ENCODE results near the gene LEF1. TPM values are rescaled to one million over a fixed set of nuclear protein-coding genes. Genes with fewer than 3 reads are reported as not detected.
"Not testable (repeated sequence)": the region's sequence is repeated elsewhere in the genome, so short reads cannot be mapped to it uniquely, and the experiment has no call there.

LEF1 gene
- total RNA-seq, 1 experiment from 2014 or later, result 2.0 TPM

DNA sequence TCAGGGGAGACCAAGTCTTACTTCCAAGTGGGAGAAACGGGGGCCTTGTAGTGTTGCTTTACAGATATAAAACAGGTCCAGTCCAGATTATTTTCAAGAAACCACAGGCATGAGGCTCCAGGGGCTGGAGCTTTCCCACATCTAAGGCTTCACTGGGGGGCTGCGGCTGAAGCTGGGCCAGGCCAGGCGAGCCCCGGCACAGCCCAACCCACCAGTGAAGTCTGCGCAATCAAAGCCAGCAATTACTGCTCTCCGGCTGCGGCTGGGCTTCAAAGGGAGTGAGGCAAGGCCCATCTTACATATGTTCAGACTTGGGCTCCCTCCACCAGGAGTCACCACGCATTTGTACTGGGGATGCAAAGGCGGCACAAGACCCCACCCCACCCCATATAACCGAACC lies 117.4 kb downstream of the LEF1 start:
- Mint-ChIP-seq H3K27ac (ENCODE audit: low read depth, unreplicated experiment) (no peak overlapping the region), H3K27me3 (ENCODE audit: insufficient read depth, unreplicated experiment) (no peaks in the 10 kb centered on the region), H3K36me3 (ENCODE audit: insufficient read depth, unreplicated experiment) (no peaks in the 10 kb centered on the region), H3K4me1 (ENCODE audit: insufficient read depth, unreplicated experiment) (peaks cover 8% of the 10 kb centered on the region), H3K9me3 (ENCODE audit: unreplicated experiment) (no peaks in the 10 kb centered on the region), H3K4me3 (ENCODE audit: unreplicated experiment) (no peak overlapping the region)
- CTCF ChIA-PET, result no interaction called here
- no peak for DNase-seq (ENCODE audit: unreplicated experiment)
- intact Hi-C loops (cut with micrococcal nuclease), result no loop called here
- POLR2A ChIA-PET, result no interaction called here
- BruUV-seq (replicated peaks), result no TSS peak
- TF ChIP-seq, protein P1, sequence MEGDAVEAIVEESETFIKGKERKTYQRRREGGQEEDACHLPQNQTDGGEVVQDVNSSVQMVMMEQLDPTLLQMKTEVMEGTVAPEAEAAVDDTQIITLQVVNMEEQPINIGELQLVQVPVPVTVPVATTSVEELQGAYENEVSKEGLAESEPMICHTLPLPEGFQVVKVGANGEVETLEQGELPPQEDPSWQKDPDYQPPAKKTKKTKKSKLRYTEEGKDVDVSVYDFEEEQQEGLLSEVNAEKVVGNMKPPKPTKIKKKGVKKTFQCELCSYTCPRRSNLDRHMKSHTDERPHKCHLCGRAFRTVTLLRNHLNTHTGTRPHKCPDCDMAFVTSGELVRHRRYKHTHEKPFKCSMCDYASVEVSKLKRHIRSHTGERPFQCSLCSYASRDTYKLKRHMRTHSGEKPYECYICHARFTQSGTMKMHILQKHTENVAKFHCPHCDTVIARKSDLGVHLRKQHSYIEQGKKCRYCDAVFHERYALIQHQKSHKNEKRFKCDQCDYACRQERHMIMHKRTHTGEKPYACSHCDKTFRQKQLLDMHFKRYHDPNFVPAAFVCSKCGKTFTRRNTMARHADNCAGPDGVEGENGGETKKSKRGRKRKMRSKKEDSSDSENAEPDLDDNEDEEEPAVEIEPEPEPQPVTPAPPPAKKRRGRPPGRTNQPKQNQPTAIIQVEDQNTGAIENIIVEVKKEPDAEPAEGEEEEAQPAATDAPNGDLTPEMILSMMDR (IDR thresholded peaks at IDR 0.05; ENCODE audit: unreplicated experiment), result no peak

DNA sequence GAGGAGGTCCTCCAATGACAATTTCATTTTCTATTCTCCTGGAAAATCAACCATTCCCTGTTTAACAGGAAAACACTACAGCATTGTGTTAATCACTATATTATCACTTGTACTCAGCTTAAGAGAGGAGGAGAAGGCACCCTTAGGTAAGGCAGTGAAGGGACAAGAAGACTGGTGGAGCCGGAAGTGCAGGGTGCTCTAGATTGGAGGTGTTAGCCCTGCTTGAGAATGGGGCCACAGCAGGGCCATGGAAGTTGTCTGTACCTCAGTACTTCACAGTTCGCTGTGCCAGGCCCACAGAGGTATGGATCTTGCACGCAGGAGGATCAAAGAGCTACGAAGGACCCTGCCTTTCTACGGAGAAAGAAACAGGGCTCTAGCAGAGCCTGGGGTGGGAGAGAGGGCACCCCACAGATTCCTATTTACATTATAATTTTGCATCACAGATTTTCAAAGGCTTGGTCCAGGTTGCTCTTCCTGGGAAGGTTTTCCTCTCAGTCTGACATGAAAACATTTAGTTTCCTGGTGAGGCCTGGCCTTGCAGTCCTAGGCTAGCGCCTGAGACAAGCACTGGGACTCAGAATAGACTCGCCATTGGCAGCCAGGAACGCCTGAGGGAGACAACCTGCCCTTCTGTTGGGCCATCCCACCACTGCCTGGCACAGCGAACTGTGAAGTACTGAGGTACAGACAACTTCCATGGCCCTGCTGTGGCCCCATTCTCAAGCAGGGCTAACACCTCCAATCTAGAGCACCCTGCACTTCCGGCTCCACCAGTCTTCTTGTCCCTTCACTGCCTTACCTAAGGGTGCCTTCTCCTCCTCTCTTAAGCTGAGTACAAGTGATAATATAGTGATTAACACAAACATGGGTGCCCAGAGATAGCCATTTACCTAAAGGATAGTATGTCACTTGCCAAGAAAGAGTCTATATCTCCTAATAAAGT lies 118.3 kb downstream of the LEF1 start:
- H3K9me3 Mint-ChIP-seq (ENCODE audit: unreplicated experiment); DNase-seq (ENCODE audit: unreplicated experiment); H3K27ac Mint-ChIP-seq (ENCODE audit: low read depth, unreplicated experiment); H3K36me3 Mint-ChIP-seq (ENCODE audit: insufficient read depth, unreplicated experiment); H3K27me3 Mint-ChIP-seq (ENCODE audit: insufficient read depth, unreplicated experiment); BruUV-seq (replicated peaks); intact Hi-C loops (cut with micrococcal nuclease); H3K4me3 Mint-ChIP-seq (ENCODE audit: unreplicated experiment); POLR2A ChIA-PET: not testable (repeated sequence)
- peaks cover 17% of the 10 kb centered on the region for H3K4me1 Mint-ChIP-seq (ENCODE audit: insufficient read depth, unreplicated experiment)
- CTCF ChIA-PET, result interaction anchor here (1.7 kb wide), 1 partner anchor 31 kb away, joined by 3 read pairs; no protein-coding TSS in a partner anchor

DNA sequence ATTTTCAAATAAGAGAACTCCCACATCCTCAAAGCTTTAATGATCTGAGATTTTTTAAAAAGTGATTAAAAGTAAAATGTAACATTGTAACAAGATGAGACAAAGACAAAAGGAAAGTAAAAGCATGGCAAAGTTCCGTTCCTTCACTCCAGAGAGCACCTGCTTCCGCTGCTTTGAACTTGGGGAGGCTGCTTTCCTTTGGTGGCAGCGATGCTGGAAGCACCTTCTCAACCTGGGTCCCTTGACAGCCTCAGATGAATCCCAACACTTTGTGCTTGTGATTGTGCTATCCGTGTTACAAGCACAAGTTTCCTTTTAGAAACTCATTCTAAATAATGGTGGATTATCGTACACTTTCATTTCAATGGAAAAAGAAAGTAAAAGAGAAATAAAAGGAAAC lies 119.3 kb downstream of the LEF1 start:
- Mint-ChIP-seq H3K27ac (ENCODE audit: low read depth, unreplicated experiment) (no peak overlapping the region), H3K27me3 (ENCODE audit: insufficient read depth, unreplicated experiment) (no peaks in the 10 kb centered on the region), H3K36me3 (ENCODE audit: insufficient read depth, unreplicated experiment) (peaks cover 4% of the 10 kb centered on the region), H3K4me1 (ENCODE audit: insufficient read depth, unreplicated experiment) (peaks cover 28% of the 10 kb centered on the region), H3K9me3 (ENCODE audit: unreplicated experiment) (no peaks in the 10 kb centered on the region), H3K4me3 (ENCODE audit: unreplicated experiment) (no peak overlapping the region)
- ChIA-PET POLR2A (no interaction called here), CTCF (interaction anchor here (0.7 to 1.7 kb wide), 2 partner anchors 30 to 989 kb away, joined by 3 to 4 read pairs; no protein-coding TSS in a partner anchor)
- no TSS peak for BruUV-seq (replicated peaks)
- DNase-seq (ENCODE audit: unreplicated experiment), result no peak
- intact Hi-C loops (cut with micrococcal nuclease), result no loop called here
- TF ChIP-seq, protein P1 (IDR thresholded peaks at IDR 0.05; ENCODE audit: unreplicated experiment), result no peak

DNA sequence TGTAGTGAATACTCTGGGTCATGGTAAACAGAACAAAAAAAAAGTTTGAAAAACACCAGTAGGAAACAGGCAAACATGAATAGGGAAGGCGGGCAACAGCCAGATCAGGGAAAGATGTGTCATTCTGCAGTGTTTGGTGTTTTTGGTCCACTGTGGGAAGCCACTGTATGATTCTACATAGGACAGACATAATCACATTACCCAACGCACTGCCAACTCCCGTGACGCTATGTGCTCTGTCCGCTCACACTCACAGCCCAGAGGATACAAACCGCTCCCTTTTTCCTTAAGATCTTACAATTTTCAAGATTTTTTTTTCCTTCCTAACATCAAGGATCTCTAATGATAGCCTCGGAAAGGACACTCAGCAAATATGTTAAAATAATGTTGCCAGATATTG lies 119.7 kb downstream of the LEF1 start:
- Mint-ChIP-seq H3K36me3 (ENCODE audit: insufficient read depth, unreplicated experiment) (peaks cover 4% of the 10 kb centered on the region), H3K27ac (ENCODE audit: low read depth, unreplicated experiment) (no peak overlapping the region), H3K27me3 (ENCODE audit: insufficient read depth, unreplicated experiment) (no peaks in the 10 kb centered on the region), H3K9me3 (ENCODE audit: unreplicated experiment) (no peaks in the 10 kb centered on the region), H3K4me1 (ENCODE audit: insufficient read depth, unreplicated experiment) (peaks cover 30% of the 10 kb centered on the region), H3K4me3 (ENCODE audit: unreplicated experiment) (no peak overlapping the region)
- TF ChIP-seq, protein P1 (IDR thresholded peaks at IDR 0.05; ENCODE audit: unreplicated experiment), result no peak
- POLR2A ChIA-PET, result no interaction called here
- BruUV-seq (replicated peaks), result no TSS peak
- CTCF ChIA-PET, result interaction anchor here (0.7 to 1.7 kb wide), 3 partner anchors 10 to 989 kb away, joined by 3 to 10 read pairs (median 4); no protein-coding TSS in a partner anchor
- intact Hi-C loops (cut with micrococcal nuclease), result no loop called here
- no peak for DNase-seq (ENCODE audit: unreplicated experiment)
